Measurements from ENCODE around the gene RAD50. TPM values are rescaled to one million over a fixed set of nuclear protein-coding genes. Genes with fewer than 3 reads are reported as not detected.

The RAD50 gene
- total RNA-seq, 1 donor from 2014 or later: 29.4 TPM

DNA sequence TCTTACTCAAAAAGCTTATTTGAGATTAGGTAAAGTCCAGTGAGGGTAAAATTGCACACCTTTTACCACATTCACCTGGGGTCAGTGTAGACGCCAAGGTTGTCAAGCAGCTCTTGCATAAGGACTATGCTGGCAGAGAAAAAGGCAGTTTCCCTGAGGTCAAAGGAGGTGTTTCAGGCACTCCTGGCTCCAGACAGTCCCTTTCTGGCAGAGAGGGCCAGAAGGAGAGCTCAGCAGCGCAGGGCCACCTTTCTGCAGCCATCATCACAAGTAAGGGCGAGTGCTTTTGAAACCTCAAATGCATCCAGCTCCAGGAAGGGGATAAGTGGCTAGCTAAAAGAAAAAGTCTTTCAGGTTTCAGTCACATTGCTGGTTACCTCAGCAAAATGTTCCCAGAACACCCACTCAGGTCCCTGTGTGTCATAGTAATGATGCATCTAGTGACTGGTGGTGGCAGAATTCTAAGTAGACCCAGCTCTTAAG lies 84.5 kb downstream of the RAD50 start:
- no peak overlapping the region for H3K27ac ChIP-seq
- H3K4me3 ChIP-seq: no peak overlapping the region
- no peaks in the 10 kb centered on the region for H3K4me1 ChIP-seq
- intact Hi-C loops (cut with DNase I): loop anchor here (5.0 kb wide), 1 partner anchor 46 kb away; no protein-coding TSS in a partner anchor
- DNase-seq (ENCODE audit: low spot score in 2 of 2): no peak
- no peaks in the 10 kb centered on the region for H3K27me3 ChIP-seq
- no peaks in the 10 kb centered on the region for H3K9me3 ChIP-seq
- TF ChIP-seq, protein P1, sequence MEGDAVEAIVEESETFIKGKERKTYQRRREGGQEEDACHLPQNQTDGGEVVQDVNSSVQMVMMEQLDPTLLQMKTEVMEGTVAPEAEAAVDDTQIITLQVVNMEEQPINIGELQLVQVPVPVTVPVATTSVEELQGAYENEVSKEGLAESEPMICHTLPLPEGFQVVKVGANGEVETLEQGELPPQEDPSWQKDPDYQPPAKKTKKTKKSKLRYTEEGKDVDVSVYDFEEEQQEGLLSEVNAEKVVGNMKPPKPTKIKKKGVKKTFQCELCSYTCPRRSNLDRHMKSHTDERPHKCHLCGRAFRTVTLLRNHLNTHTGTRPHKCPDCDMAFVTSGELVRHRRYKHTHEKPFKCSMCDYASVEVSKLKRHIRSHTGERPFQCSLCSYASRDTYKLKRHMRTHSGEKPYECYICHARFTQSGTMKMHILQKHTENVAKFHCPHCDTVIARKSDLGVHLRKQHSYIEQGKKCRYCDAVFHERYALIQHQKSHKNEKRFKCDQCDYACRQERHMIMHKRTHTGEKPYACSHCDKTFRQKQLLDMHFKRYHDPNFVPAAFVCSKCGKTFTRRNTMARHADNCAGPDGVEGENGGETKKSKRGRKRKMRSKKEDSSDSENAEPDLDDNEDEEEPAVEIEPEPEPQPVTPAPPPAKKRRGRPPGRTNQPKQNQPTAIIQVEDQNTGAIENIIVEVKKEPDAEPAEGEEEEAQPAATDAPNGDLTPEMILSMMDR (IDR thresholded peaks at IDR 0.05): no peak
- peaks cover 40 to 55% of the 10 kb centered on the region in 2 donors for H3K36me3 ChIP-seq

DNA sequence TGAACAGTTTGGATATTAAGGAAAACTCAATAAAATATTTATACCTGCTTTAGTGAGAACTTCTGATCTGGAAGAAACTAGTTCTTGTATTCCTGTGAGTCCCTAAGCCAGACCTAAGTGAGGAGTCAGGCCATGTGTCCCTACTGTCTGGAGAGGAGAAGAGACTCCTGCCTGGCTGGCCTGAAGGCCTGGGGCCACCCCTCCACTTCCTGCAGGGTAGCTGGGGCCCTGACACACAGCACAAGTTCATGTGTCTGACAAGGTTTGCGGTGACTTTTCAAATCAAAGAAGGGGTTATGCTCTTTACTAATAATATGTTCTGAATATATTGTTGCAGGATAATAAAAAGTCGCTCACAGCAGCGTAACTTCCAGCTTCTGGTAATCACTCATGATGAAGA lies 85.1 kb downstream of the RAD50 start:
- H3K27ac ChIP-seq: no peak overlapping the region
- H3K4me1 ChIP-seq: no peaks in the 10 kb centered on the region
- intact Hi-C loops (cut with DNase I): loop anchor here (5.0 kb wide), 1 partner anchor 45 kb away; no protein-coding TSS in a partner anchor
- H3K9me3 ChIP-seq: no peaks in the 10 kb centered on the region
- DNase-seq (ENCODE audit: low spot score in 2 of 2): no peak
- H3K27me3 ChIP-seq: no peaks in the 10 kb centered on the region
- H3K36me3 ChIP-seq: peaks cover 40 to 55% of the 10 kb centered on the region in 2 donors
- H3K4me3 ChIP-seq: no peak overlapping the region
- TF ChIP-seq, protein P1 (IDR thresholded peaks at IDR 0.05): no peak

DNA sequence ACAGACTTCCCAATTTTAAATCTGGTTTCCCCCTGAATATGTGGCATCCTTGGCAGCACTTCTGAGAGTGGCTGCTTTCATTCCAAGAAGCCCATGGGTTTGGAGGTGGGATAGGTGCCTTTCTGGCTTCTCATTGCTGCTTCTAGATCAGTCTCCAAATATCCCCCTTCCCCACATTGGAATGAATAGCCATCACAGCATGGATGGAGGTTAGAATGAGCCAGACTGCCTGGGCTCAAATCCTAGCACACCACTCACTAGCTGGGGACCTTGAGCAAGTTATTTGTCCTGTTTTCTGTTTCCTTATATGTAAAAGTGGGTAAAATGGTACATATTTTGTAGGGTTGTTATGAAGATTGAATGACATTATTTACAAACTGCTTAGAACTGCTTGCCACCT lies 87.4 kb downstream of the RAD50 start:
- H3K4me3 ChIP-seq: no peak overlapping the region
- TF ChIP-seq, protein P1 (IDR thresholded peaks at IDR 0.05): no peak
- intact Hi-C loops (cut with DNase I): loop anchor here (5.0 kb wide), 1 partner anchor 43 kb away; no protein-coding TSS in a partner anchor
- H3K4me1 ChIP-seq: no peaks in the 10 kb centered on the region
- H3K36me3 ChIP-seq: peaks cover 21 to 38% of the 10 kb centered on the region in 2 donors
- H3K27me3 ChIP-seq: no peaks in the 10 kb centered on the region
- H3K27ac ChIP-seq: no peak overlapping the region
- DNase-seq (ENCODE audit: low spot score in 2 of 2): no peak
- no peaks in the 10 kb centered on the region for H3K9me3 ChIP-seq

DNA sequence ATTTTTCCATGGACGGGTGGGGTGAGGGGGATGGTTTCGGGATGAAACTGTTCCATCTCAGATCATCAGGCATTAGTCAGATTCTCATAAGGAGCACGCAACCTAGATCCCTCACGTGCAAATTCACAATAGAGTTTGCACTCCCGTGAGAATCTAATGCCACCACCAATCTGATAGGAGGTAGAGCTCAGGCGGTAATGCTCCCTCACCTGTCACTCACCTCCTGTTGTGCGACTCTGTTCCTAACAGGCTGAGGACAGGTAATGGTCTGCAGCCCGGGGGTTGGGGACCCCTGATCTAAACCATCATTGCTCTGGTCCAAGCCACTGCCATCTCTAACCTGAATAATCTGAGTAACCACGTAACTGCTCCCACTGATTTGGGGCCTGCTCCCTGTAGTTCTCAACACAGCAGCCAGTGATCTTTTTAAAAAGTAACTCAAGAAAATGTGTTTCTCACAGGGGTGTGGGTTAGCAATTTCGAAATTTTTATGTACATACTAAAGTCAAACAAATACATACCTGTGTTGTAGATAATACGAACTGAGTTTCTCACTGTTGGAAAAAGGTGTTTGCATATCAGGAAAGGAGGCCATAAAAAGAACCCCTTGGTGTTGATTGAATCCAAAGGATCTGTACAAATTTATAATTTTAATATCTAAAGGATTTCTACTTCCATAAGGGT lies 89.9 kb downstream of the RAD50 start:
- intact Hi-C loops (cut with DNase I): no loop called here
- DNase-seq (ENCODE audit: low spot score in 2 of 2): no peak
- no peak overlapping the region for H3K27ac ChIP-seq
- peaks cover 4 to 16% of the 10 kb centered on the region in 2 donors for H3K36me3 ChIP-seq
- H3K4me1 ChIP-seq: no peaks in the 10 kb centered on the region
- H3K4me3 ChIP-seq: no peak overlapping the region
- H3K9me3 ChIP-seq: no peaks in the 10 kb centered on the region
- H3K27me3 ChIP-seq: no peaks in the 10 kb centered on the region
- TF ChIP-seq, protein P1 (IDR thresholded peaks at IDR 0.05): no peak

DNA sequence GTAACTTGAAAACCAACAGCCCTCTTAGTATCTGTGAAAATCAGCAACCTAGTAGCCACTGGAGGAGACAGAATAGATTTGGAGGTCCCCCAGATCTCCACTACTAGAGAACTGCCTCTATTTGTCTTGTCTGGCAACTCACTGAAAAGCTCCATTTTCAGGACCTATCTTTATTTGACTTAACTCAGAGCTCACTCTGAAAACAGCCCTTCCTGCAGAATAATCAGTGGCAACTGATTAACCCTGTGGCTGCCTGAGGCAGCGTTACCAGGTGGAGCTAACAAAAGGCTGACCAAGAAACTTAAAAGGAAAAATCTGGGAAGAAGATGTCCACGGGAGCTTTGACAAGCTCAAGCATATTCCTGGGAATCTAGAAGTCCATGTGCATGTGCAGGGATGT lies 90.7 kb downstream of the RAD50 start:
- H3K27ac ChIP-seq: no peak overlapping the region
- H3K4me3 ChIP-seq: no peak overlapping the region
- peaks cover 4 to 11% of the 10 kb centered on the region in 2 donors for H3K36me3 ChIP-seq
- TF ChIP-seq, protein P1 (IDR thresholded peaks at IDR 0.05): no peak
- DNase-seq (ENCODE audit: low spot score in 2 of 2): no peak
- intact Hi-C loops (cut with DNase I): no loop called here
- H3K27me3 ChIP-seq: no peaks in the 10 kb centered on the region
- H3K9me3 ChIP-seq: no peaks in the 10 kb centered on the region
- H3K4me1 ChIP-seq: no peaks in the 10 kb centered on the region
